GM19372 (cell line): ENCODE data around the gene ZFP92.

Source experiments
- ATAC-seq: cut with Tn5 transposase; IDR thresholded peaks from one replicate; pipeline ENCODE4 v1.9.1; 2021; ENCODE audit warnings: mild to moderate bottlenecking, low read depth, moderate library complexity; ENCODE audit not compliant: unreplicated experiment

Gene ZFP92

DNA sequence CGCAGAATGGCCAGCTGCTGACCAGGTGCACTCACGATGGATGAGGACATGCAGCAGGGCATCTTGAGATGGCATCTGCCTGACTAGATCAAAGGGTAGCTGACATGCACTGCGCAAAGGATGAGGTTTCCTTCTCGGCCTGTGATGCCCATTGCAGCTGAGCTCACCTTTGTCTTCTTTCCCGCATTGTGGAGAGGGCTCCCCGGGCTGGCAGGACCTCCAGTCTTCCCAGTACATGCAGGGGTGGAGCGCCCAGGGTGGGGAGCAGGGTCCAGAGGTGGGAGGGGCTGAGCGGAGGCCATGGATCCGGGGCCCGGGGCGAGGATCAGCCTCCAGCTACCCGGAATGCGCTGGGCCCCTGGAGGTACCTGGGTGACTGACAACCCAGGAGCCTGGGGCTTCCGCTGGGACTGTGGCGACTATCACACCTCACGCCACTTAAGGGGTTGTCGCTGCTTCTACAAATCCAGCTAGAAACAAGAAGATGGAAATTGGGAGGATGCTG, 22.6 kb downstream of the ZFP92 start:
- ATAC-seq, result no peak

DNA sequence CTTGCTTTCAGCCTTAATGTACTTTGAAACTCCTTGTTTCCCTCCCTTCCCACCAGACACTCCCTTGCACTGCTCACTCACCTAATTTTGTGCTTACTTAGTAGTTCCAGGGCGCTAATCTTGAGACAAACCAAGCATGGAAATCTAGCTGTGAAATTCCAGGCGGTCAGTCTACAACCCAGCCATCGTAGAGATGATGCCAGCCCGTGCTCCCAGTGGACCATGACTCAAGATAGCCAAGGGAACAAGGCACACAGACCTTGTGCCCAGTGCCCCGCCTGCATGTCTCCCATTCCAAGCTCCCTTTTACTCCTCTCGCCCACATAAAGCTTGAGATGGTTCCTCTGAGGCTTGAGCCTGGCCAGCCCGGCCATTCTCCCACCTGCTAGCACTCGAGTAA, 23.5 kb downstream of the ZFP92 start:
- ATAC-seq, result no peak

DNA sequence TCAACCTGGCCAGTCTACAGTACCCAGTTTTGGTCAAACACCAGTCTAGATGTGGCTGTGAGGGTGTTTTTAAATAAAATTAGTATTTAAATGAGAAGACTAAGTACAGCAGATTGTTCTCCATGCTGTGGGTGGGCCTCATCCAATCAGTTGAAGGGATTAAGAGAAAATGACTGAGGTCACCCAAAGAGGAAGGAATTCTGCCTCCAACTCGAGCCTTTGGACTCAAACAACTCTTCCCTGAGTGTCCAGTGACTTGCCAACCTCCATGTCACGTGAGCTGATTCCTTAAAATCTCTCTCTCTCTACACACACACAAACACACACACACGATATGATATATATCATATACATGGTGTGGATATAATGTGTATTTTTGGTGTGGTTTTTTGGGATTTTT, 24.6 kb downstream of the ZFP92 start:
- ATAC-seq, result no peak

DNA sequence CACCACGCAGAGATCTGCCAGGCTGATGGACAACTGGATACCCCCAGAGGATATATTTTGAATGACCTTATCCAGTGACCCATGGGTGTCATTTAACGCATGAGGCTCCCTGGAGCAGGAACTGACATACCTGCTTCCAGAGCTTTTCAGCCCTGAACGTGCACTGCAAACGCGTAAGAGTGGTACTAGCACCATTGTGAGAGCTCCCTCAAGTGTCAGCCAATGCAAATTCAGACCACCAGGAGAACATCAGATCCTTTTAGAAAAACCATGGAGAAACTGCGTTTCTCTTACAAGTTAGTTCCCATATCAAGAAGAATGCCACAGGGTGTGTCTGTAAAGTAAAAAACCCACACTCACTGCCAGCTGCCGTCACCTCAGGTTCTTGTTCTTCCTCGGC, 27.3 kb downstream of the ZFP92 start:
- no peak for ATAC-seq

DNA sequence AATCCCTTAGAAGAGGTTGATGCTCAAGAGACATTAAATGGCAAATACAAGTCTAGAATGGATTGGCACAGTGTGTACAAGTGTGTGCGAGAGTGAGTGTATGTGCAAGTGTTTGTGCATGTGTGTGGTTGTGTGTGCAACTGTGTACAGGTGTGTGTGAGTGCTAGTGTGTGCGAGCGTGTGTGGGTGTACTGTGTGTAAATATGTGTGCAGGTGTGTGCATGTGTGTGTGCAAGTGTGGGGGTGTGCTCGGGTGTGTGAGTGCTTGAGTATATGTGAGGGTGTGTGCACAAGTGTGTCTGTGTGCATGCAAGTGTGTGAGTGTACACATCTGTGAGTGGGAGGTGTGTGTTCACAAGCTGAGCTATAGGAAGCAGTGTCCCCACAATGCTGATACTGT, 28.7 kb downstream of the ZFP92 start:
- no peak for ATAC-seq

DNA sequence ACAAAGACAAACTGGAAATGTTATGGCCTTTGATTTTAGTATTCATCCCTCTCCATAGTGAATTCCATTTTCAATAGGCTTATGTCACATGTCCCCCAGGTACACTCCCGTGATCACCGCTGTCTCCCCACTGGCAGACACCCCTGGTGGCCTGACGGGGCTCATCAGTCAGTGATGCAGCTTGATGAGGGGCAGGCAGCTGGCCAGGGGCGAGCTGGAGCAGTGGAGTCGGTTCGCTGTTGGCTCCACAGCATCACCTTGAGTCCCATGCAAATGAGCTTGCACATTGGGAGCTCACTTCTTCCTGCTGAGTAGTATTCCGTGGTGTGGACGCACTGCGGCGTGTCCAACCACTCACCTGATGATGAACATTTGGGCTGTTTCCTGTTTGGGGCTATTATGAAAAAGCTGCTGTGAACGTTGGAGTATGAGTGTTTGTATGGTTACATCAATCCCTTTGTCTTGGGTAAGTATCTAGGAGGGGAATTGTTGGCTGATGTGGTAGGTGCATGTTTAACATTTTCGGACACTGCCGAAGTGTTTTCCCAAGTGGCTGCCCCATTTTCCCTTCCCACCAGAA, 29.4 kb downstream of the ZFP92 start:
- ATAC-seq, result no peak

DNA sequence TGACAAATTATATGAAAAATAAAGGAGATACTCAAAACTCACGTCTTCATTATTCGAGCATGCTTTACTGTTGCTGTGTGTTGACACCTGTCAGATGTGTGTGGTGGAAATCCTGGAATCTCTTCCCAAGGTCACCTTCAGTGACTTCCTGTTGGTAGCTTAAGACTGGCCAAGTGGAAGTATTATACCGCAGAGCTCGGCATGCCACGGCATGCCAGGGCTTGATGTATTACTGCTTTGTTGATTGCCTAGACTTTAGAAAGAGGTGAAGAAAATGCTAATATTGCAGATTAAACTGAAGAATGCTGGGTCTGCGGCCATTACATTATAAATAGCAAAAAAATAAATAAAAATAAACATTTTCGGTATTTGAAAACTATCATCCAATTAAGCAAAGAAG, 30.0 kb downstream of the ZFP92 start:
- no peak for ATAC-seq

DNA sequence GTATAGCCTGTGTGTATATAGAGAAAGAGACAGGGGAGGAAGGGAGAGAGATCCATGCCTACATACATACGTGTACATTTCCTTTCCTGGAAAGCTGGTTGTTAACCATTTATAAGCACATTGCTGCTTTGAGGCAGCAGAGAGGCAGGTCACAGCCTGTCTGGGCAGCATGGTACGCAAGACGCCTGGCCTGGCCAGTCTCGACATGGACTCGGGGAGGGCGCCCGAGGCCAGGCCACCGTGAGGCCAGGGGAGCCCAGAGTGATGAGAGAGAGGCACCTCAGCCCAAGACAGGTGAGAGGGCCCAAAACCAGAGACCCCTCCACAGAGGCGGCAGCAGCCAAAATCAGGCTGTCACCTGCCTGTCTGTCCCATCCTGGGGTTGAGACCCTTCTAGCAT, 30.7 kb downstream of the ZFP92 start:
- ATAC-seq, result no peak

DNA sequence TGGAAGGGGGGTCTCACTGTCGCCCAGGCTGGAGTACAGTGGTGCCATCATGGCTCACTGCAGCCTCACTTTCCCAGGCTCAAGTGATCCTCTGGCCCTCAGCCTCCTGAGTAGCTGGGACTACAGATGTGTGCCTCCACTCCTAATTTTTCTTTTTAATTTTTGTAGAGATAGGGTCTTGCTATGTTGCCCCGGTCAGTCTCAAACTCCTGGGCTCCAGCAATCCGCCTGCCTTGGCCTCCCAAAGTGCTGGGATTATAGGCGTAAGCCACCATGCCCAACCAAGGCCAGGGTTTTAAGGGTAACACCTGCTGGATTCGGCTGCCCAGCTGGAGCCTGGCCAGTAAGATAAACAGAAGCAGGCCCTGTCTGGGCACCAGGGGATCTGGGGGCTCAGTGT, 31.2 kb downstream of the ZFP92 start:
- no peak for ATAC-seq

DNA sequence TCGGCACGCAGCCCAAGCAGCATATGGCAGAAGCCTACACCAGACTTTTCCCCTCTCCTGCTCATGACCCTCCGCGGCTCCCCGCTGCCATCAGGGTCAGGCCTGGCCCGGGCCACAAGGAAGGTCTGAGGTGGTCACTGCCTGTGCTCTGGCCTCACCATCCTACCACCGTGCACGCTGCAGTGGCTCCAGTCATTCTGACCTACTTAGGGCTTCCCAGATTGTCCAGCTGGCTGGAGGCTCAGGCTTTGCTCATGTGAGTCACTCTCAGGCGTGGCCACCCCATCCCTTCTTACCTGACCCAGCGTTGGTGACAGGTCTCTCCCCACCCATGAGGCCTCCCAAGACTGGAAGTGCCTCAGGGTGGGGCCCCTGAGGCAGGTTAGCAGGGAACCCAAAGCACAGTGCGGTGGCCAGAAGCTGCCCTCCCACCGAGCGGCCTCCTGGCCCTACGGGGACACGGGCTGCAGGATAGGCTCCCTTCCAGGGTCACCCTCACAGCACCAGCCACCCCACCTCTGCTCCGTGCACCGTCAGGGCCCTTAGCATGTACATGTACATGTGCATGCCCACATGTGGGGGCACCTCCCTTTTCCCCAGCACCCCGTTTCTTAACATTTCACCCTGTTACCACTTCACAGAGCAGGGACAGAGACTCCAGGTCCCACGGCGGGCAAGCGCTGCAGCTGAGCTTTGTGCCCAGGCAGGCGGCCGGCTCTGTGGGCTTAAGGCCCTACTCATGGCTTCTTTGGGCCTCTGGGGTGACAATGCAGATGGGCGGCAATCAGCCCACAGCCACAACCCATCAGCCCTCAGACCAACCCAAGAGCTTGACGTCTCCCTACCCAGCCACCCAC, 32.4 kb downstream of the ZFP92 start:
- no peak for ATAC-seq

DNA sequence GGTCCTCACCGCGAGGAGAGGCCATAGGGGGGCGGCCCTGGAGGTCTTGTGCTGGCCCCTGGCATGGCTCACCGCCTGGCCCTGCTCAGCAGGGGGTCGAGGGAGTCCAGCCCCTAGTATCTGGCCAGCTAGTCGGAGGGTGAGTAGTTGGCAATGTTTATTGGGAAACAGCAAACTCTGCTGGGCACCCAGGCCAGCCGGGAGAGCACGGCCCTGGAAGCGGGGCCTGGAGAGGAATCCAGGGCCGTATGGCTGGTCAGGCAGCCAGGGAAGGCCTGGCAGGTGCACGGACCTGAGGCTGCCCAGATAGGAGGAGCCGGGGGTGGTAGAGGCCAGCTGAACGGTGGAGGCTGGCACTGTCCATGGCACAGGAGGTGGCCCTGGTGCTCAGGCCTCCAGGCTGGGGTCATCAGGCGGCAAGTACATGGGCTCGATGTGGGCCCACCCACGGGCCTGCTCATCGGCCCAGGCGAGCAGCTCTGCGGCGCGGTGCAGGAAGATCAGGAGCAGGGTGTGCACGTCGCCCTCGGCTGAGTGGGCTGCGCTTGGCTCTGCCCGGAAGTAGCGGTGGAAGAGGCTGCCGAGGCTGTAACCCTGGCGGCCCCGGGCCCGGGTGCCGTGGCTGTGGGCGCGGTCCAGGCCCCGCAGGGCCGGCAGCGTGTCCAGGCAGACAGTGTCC, 33.2 kb downstream of the ZFP92 start:
- ATAC-seq, result no peak

DNA sequence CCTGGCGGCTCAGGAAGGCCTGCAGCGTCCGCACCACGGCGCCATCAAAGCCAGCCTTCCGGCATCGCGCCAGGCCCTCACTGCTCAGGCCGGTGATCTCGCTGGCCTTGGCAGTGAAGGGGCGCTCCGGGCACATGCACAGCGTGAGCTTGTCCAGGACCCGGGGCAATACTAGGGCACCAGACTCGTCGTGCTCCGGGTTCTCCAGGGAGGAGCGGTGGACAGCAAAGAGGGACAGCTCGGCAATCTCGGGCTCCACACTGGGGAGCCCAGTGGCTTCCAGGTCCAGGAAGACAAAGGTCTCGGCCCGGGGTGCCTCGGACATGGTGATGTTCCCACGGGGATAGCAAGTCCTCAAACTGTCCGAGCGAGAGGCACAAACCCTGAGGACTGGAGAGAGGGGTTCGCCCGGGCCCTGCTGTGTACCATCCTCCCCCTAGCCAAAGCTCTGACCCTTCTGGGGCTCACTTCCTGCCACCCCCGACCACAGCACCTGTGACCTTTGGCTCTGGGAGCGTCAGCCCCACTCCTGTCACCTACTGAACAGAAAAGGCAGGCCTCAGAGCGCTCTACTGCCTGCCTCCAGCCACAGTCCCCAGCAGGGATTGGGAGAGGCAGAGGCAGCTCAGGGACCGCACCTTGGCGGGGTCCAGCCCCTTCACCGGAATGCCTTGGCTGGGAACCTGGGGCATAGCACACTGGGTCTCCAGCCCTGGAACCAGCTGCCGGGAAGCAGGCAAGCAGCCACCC, 34.0 kb downstream of the ZFP92 start:
- ATAC-seq, result no peak

DNA sequence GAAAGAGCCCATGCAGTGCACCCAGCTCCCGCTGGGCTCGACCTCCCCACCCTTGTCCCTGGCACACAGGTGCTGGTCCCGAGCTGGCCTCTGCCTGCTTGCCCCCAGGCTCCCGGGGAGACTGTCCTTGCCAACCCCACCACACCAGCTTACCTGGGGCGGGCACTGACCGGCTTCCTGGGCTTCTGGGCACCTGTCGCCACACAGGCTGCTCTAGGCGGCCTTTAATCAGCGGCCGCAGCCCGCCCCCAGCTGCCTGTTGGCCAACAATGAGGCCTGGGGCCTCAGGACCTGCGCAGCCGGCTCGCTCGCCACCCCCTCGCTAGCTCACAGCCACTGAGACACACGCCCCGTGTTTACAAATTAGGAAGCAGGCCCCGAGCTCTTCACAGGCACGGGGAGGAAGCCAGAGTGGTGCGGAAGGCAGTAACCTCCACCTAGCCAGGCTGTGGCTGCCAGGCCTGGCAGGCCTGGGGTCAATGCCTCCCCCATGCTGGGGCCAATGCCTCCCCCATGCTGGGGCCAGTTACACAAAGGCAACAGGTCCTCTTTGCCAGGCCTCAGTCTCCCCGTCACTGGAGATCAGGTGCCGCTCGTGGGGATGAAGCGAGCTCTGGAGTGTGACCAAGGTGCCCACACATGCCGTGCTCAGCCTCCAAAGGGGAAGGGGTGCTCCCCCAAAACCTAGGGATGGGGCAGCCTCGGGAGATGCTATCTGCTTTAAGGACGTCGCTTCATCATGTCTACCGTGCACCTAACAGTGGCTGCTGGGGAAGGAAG, 34.8 kb downstream of the ZFP92 start, which contains the start of gene TREX2:
Gene TREX2, minus strand, starts transcription at position 201 of the 780 bp plus-strand sequence. CDS start 626 bp downstream, outside the sequence.
- no peak for ATAC-seq

DNA sequence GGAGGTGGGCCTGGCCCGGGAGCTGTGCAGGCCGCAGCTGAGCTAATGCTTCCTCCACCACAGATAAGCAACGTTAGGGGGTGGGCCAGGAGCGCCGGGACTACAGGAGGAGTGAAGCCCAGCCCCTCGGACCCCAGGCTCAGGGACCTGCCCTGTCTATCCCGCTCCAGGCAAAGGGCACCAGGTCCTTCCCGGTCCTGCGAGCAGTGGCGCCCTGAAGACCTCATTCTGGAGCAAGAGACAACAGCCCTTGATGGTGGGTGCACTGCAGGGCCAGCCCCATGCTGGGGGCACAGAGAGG, 35.3 kb downstream of the ZFP92 start:
- ATAC-seq, result no peak

DNA sequence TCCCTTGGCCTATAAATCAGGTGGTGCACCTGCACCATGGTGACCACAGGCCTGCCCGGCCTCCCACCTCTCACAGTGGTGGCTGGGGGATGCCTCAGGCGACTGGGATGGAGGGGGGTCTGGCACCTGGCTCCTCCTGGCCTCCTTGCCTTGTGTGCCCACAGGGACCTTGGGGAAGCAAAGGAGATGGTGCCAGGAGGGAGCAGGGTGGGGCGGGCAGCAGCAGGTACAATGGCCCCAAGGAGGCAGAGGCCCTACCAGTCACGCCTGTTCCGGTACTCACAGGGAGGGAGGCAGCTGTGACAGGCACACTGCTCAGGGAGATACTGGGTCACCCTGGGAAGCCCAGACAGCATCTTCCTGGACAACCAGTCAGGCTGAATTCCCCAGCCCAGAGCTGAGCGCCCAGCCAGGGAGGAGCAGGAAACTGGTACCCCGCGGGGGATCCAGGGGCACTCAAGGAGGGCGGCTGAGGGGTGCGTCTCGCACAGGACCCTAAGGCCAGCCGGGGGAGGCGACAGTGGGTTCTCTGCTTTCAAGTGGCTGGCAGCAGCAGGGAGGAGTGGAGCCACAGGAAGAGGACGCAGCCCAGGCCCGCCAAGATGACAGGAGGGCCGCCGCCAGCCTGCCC, 35.8 kb downstream of the ZFP92 start:
- ATAC-seq, result no peak

DNA sequence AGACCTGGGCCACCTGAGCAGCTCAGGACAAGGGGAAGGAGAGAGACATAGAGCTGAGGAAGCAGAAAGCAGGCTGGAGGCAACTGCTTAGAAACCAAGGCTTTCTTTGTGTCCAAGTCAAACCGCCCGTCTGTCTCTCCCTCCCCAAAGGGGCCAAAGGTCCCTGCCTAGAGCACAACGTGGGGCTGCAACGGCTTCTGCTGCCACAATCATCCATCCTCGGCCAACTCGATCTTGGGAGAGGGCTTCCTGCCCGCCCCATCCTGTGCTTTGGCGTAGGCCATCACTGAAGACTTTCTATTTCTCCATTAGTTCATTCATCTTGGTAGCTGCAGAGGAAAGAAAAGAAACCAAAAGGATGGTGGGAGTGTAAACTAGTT, 36.3 kb downstream of the ZFP92 start:
- ATAC-seq, result no peak

DNA sequence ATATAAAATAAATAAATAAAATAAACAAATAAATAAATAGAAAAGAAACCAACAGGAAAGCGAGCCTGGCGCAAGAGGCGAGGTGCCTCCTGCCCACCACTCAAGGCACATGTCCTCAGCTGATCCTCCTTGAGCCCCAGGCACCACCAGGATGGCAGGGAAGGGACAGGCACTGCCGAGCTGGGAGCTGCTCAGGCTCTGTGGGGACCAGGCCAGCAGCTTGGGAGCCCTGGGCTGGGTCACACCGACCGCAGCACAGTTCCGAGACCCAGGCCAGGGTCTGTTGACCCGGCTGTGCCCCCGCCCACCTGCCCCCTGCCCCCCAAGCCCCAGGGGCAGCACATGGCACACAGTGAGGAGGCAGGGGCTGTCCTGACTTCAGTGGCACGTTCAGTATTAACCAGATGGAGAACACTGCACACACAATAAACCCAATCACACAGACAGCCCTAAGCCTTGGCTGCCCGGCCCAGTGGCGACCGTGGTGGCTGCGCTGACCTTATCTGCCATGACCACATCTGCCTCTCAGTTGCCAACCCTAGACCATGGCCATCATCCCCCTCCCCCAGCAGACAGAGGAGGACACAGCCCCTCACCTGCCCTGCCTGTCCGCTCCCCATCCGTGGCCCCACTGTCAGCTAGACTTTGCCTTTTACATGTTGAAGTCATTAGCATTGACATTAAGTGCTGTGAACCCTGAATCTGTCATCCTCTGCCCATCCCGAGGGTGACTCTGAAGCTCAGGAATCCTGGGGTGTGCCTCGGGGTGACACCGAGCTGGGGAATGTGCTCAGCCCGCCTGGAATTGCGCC, 37.5 kb downstream of the ZFP92 start:
- no peak for ATAC-seq

DNA sequence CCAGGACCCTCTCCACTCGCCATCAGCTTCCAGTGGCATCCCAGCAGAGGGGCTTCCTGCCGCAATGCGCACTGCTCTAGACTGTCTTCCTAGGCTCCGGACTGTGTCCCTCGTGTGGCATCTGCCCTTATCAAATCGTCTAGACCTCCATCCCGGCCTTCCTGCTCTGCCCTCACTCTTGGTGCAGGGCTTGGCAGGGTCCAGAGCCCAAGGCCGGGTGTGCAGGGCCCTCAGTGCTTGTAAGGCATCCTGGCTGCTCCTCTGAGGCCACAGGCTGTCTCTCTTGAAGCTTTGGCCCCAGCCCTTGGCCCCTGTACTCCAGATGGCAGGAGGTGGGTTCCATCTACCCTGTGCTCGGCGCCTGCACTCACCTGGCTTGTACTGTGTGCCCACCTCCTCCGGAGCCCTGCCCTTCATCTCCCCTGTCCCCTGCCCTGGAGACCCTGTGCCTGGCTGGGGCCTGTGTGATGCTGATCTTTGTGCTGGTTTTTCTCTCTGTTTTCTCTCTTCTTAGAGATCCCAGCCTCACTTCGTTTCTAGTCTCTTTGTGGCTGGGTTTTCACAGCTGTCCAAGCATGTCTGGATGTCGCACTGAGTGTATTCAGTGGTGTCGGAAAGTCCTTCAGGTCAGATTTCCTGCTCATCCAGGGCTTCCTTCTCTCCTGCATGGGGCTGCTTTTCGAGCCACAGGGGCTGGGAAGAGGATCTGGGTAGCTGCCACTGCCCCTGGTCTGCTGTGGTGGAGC, 38.3 kb downstream of the ZFP92 start:
- no peak for ATAC-seq
